OCI-LY1 (cell line): ENCODE data around the gene ZSCAN21.

ENCODE experiments used
- EZH2 ChIP-seq: fragments of 200-600 bp; sonication (generic), shearing (Covaris generic); IDR thresholded peaks from 2 replicates; pipeline ENCODE4 v1.8.0; 2017; ENCODE audit warnings: borderline replicate concordance, mixed run types, mild to moderate bottlenecking, antibody characterized with exemption, low read length, moderate library complexity, mixed read lengths
- TF ChIP-seq, protein P1 (sequence below): fragments of 200-600 bp; sonication (generic), shearing (Covaris generic); IDR thresholded peaks from 2 replicates; pipeline ENCODE4 v1.5.1; 2017; ENCODE audit warnings: mild to moderate bottlenecking, antibody characterized with exemption, low read length, moderate library complexity, mixed read lengths

DNA sequence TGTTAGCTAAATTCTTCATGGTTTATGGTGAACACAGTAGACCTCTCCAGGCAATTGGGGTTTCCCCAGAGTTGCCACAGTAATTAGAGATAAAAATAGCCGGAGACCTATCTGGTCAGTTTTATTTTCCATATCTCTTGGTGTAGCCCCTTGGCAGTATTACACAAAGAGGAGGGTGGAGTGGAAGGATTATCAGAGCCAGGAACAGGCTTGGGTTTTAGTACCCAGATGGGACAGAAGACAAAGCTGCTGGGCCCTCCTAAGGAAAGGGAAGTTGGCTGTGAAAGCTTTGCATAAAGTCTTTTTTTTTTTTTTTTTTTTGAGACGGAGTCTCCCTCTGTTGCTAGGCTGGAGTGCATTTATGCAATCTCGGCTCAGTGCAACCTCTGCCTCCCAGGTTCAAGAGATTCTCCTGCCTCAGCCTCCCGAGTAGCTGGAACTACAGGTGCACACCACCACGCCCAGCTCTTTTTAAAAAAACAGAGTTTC, 9.7 kb downstream of the ZSCAN21 start:
- TF ChIP-seq, protein P1, sequence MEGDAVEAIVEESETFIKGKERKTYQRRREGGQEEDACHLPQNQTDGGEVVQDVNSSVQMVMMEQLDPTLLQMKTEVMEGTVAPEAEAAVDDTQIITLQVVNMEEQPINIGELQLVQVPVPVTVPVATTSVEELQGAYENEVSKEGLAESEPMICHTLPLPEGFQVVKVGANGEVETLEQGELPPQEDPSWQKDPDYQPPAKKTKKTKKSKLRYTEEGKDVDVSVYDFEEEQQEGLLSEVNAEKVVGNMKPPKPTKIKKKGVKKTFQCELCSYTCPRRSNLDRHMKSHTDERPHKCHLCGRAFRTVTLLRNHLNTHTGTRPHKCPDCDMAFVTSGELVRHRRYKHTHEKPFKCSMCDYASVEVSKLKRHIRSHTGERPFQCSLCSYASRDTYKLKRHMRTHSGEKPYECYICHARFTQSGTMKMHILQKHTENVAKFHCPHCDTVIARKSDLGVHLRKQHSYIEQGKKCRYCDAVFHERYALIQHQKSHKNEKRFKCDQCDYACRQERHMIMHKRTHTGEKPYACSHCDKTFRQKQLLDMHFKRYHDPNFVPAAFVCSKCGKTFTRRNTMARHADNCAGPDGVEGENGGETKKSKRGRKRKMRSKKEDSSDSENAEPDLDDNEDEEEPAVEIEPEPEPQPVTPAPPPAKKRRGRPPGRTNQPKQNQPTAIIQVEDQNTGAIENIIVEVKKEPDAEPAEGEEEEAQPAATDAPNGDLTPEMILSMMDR: no peak
- no peak for TF ChIP-seq EZH2
